KG1 (cell line): ENCODE results near the gene ZNF580.

Experiments used
- DNase-seq: peaks from one replicate; lab custom pipeline; 2025; lab: John Stamatoyannopoulos, UW

Gene ZNF580, protein sequence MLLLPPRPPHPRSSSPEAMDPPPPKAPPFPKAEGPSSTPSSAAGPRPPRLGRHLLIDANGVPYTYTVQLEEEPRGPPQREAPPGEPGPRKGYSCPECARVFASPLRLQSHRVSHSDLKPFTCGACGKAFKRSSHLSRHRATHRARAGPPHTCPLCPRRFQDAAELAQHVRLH

GRCh38 chr19:55640577-55641425, at the start of gene ZNF580:
ZNF580 (plus strand) TSS chr19:55641002; CDS start chr19:55642509, 1,507 bp downstream.
- DNase-seq, result no peak

DNA sequence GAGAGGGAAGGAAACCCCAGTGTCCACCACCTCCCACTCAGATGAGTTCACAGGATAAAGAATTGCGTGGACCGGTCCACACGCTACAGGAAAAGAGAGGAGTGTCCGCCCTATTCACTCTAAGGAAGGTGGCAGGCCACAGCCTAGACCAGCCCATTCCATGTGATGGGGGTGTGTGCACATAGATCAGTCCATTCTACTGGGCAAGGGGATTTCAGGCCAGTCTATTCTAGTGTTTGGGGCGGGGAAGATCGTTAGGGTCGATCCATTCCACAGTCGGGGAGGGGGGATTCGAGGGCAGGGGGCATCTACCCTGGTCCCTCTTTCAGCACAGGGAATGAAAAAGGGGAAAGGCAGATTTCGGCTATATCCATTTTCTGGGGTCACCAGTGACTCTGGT, 49.2 kb upstream of the ZNF580 start:
- no peak for DNase-seq

DNA sequence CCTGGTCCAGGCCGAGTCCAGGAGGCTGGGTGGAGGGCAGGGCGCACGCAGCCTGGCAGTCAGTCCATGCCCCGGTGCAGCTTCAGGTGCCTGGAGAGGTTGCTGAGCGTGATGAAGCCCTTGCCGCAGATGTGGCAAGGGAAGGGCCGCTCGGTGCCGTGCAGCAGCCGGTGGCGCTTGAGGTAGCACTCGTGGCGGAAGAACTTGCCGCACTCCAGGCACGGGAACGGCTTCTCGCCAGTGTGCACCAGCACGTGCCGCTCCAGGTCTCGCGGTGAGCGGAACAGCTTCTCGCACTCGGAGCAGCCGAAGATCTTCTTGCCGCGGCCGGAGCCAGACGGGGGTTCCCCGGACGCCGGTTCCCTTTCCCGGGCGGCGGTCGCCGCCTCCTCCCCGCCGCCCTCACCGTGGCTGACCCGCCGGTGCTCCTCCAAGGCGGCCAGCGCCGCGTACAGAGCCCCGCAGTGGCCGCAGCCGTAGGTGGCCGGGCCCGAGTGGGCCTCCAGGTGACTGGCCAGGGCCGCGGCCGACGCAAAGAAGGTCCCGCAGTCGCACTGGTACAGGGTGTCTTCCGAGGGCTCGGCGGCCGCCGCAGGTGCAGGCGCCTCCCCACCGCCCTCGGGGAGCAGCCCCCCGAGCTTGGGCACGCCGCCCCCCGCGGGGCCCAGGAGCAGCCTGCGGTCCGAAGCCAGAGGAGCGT, 48.3 kb upstream of the ZNF580 start:
- no peak for DNase-seq

GRCh38 chr19:55593096-55593772, 47.6 kb upstream of the ZNF580 start:
- DNase-seq, result no peak

DNA sequence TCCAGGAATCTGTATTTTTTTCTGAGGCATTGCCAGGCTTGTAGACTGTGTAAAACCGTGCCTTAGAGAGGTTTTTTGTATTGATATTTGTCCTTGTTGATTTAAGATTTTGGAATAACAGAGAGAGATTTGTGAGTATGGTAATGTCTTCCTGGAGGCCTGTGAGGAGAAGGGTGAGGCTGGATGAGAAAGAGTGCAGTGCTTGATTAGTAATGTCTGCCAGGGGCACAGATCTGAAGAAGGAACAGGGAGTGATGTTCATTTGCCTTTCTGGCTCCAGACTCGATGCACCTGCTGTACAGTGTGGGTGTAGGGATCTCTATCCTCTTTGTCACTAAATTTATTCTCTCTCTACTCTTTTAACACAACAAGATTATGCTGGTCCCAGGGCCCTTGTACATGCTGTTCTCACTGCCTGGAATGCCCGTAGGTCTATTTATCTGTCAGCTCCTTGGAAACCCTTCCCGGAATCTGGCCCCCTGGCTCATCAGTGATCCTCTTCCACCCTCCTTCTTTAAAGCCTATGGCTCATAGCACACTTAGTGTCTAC, 45.7 kb upstream of the ZNF580 start:
- no peak for DNase-seq

DNA sequence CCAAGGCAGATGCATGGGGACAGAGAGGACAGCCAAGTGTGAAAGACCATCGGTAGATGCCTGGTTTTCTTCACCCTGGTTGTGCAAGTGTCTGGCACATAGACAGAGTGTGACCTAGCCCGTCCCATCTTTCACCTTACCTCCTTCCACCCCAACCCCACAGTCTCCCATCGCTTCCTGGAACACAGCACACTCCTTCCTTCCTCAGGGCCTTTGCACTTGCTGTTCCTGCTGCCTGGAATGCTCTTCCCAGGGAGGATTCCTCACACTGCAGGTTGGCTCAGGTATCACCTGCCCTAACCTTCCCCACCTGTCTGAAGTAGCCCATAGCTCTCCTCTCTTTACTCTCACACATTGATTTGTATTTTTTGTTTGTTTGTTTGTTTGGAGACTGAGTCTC, 44.5 kb upstream of the ZNF580 start:
- DNase-seq, result no peak

- DNase-seq, result no peak
Measured at GRCh38 chr19:55597501-55597921, 43.3 kb upstream of the ZNF580 start.

DNA sequence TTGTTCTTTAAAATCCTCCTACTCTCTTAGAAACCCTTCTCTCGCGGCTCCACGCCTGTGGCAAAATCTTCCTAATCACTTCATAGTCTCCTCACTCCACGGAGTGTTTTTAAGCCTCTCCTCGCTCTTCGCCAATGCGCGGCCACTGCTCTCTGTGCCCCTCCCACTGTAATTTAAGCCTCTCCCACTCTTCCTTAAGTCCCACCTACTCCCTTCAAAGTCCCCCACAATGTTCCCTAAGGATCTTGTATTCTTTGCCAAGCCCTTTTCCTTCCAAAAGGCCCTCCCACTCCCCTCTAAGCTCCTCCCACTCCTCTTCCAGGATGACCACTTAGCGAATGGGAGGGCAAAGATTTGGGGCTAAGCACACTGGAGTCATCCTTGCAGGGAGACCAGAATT, 42.8 kb upstream of the ZNF580 start:
- no peak for DNase-seq

DNA sequence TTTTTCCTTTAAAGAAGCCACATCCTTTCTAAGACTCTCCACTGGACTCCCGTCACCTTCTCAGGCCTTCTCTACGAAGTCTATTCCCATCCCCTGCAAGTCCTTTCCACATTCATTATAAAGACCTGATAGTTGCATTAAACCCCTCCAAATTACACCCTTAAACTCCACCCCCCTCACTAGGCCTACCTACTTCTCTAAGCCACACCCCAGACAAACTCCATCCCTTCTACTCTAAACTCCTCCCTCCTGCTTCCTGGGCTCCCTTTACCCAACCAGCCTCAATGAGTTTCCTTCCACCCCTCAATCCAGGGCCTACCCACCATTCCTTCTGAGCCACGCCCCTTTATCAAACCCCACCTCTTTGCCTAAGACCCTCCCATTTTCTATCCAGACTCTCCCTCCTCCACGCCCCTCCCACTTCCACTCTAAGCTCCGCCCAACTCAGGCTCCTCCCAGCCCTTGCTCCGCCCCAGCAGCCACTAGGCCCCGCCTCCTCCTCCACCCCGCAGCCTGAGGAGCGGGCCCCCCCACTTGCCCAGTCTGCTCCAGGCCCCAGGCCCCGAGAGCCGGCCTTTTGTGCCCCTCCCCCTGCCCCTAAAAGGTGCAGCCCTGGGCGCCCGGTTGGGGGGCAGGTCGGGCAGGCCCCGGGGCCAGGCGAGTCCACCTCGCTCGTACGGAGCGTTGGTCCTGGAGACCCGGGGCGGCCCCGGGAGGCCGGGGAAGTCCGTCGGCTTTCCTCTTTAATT, 41.9 kb upstream of the ZNF580 start:
- peak; percentile 91 for DNase-seq

DNA sequence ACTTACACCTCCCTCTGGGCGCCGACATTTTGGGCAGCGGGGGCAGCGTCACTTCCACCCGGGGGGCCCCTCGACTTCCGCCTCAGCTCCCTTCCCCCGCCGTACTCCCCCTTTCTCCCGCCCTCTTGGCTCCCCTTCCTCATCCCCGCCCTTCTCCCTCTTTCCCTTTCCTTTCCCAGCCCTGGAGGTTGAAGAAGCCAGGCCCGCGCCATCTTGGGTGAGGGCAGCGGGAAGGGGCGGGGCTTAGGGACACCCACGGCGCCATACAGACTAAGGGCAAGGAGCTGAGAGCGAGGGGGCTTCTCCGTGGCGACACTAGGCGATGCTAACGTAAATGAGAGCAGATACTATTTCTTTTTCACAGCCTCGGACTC, 41.3 kb upstream of the ZNF580 start, which contains the start of gene FIZ1:
FIZ1 (minus strand) TSS at position 50 of the 374 bp plus-strand sequence. CDS start 1,652 bp downstream, outside the sequence.
- DNase-seq, result peak; percentile 96

DNA sequence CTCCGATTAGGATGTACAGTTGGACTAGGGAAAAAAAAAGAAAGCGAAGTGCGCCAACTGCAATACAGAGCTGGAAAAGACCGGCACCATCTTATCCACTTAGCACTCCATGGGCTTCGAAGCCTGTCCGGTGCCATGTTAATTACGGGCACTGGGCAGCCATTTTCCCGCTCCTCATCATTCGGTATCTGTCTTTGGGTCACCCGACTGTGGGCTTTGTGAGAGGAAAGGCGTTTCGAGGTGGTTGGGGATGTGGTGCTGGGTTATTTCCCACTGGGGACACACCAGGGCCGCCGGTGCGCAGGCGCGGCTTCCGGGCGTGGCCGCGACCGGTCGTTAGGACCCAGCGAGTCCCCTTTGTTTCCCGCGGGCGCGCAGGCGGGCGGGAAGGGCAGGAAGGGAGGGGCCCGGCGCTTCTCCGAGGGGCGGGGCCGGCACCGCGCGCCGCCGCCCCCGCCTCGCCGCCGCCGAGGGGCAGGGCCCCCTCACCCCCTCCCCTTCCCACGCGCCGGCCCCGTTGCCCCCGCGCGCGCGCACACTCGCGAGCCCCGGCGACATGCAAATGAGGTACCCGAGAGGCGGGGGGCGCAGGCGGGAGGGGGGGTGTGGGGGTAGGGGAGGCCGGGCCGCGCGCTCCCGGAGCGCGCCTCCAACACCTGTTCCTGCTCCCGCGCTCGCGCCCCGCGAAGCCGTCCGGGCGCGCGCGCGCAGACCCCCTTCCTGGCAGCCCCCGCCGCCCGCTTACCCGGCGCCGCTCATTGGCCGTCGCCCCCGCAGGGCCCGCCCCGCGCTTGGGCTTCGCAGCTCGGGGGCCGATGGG, 40.8 kb upstream of the ZNF580 start, which contains the start of gene ZNF524:
ZNF524 (plus strand) TSS at position 447 of the 820 bp plus-strand sequence. CDS start 1,825 bp downstream, outside the sequence.
- DNase-seq, result peak; percentile 85

- DNase-seq, result no peak
Measured at GRCh38 chr19:55600662-55601028, 40.2 kb upstream of the ZNF580 start.

DNA sequence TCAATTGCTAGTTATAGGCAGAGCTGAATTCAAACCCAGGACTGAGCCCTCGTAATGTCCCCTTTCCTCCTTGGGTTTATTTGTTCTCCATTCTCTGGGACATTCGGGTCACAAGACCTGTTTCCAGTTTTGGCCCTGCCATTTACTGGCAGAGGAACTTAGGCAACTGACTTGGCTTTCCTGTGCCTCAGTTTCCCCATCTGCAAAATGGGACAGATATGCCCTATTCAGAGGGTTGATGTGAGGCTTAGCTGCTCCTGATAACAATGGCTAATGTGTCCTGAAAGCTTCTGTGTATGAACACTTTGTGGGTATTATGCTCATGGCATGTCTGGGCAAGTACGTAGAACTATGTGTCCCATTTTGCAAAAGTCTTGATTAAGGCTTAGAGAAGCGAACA, 39.7 kb upstream of the ZNF580 start:
- no peak for DNase-seq

DNA sequence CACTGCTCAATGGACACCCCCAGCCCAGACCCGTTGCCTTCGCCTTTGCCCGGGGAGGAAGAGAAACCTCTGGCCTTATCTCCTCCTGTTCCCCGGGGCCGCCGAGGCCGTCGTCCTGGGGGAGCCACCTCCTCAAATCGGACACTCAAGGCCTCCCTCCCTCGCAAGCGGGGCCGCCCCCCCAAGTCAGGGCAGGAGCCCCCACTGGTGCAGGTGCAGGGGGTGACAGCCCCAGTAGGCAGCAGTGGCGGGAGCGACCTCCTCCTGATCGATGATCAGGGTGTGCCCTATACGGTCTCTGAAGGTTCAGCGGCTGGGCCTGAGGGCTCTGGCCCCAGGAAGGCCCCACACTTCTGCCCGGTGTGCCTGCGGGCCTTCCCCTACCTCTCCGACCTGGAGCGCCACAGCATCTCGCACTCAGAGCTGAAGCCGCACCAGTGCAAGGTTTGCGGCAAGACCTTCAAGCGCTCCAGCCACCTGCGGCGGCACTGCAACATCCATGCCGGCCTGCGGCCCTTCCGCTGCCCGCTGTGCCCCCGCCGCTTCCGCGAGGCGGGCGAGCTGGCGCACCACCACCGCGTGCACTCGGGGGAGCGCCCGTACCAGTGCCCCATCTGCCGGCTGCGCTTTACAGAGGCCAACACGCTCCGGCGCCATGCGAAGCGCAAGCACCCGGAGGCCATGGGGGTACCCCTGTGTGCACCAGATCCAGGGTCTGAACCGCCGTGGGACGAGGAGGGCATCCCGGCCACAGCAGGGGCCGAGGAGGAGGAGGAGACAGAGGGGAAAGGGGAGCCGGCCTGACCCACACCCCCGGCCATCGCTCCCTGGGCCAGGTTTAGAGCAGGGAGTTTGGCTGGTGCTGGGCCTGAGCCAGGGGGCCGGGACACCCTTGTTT, 38.4 kb upstream of the ZNF580 start:
- no peak for DNase-seq

DNA sequence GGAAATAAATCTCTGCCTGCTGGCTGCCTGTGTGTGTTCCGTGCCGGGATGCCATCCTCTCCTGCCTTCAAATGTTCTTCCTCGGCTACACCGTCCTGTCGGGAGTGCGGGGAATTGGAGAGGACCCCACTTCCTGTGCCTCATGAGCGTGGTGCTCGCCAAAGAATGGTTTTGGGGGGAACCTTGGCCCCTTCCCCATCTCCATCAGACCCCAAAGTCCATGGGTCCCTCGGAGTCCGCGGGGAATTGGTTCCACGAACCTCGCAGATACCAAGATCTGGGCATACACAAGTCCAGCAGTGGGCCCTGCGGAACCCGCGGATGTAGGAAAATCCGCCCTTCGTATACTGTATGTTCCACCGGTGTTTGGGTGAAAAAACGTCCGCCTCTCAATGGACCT, 37.7 kb upstream of the ZNF580 start:
- DNase-seq, result no peak

- no peak for DNase-seq
Measured at GRCh38 chr19:55603581-55604292, 37.1 kb upstream of the ZNF580 start.

DNA sequence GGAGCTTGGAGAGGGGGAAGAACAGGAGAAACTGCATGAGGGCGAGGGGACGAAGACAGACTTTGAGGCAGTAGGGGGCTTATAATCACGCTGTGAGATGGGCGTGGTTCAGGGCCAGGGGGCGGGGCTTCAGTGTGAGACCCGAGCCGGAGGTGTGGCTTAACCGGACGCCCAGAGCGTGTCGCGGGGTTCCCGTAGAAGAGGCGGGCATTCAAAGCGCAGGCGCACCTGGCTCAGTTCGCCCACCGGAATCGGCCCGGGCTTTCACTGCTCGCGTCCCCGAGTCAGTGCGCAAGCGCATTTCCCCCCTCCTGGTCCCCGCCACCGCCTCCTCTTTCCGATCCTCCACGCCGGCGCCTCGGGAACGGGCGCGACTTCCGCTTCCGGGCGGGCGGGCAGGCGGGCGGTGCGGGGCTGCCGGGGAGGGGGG, 35.6 kb upstream of the ZNF580 start:
- peak; percentile 91 for DNase-seq

- peak; percentile 82 for DNase-seq
Measured at GRCh38 chr19:55605637-55606470, 34.9 kb upstream of the ZNF580 start, which contains the start of gene ZNF865. ZNF865 (plus strand) TSS chr19:55605647; CDS start chr19:55613619, 7,972 bp downstream.
